NCI-H748 (cell line): Measurements from ENCODE around the gene CLN6.
A peak's percentile ranks its signal among the peaks of the same experiment; 100 is the strongest.
"Not testable (repeated sequence)": the region's sequence is repeated elsewhere in the genome, so short reads cannot be mapped to it uniquely, and the experiment has no call there.

Source experiments
- DNase-seq: peaks from one replicate; lab custom pipeline; 2025; ENCODE audit not compliant: unreplicated experiment; lab: John Stamatoyannopoulos, UW

CLN6 gene

GRCh38 chr15:68256675-68257450 lies 27.3 kb upstream of the CLN6 start:
- peak; percentile 84 for DNase-seq

GRCh38 chr15:68252925-68253534 lies 23.5 kb upstream of the CLN6 start:
- peak; percentile 85 for DNase-seq

- no peak for DNase-seq
These were observed 19.7 kb upstream of the CLN6 start for GRCh38 chr15:68249058-68249713.

- no peak for DNase-seq
These were observed 14.7 kb upstream of the CLN6 start for GRCh38 chr15:68244235-68244634.

- no peak for DNase-seq
These were observed 11.8 kb upstream of the CLN6 start for GRCh38 chr15:68241088-68241935.

GRCh38 chr15:68239025-68239424 lies 9.5 kb upstream of the CLN6 start:
- DNase-seq: no peak

- DNase-seq: no peak
These were observed 5.5 kb upstream of the CLN6 start for GRCh38 chr15:68235022-68235421.

GRCh38 chr15:68234520-68234919 lies 5.0 kb upstream of the CLN6 start:
- DNase-seq: not testable (repeated sequence)

GRCh38 chr15:68234060-68234459 lies 4.5 kb upstream of the CLN6 start:
- no peak for DNase-seq

GRCh38 chr15:68232937-68233336 lies 3.4 kb upstream of the CLN6 start:
- DNase-seq: no peak

- no peak for DNase-seq
These were observed 2.9 kb upstream of the CLN6 start for GRCh38 chr15:68232449-68232848.

- no peak for DNase-seq
These were observed 1.7 kb upstream of the CLN6 start for GRCh38 chr15:68231102-68231818.

GRCh38 chr15:68230157-68231100 lies 901 bp upstream of the CLN6 start:
- no peak for DNase-seq

- DNase-seq: no peak
These were observed 550 bp downstream of the CLN6 start for GRCh38 chr15:68228971-68229385.

- no peak for DNase-seq
These were observed 1.2 kb downstream of the CLN6 start for GRCh38 chr15:68228143-68228970.

- no peak for DNase-seq
These were observed 1.8 kb downstream of the CLN6 start for GRCh38 chr15:68227643-68228142.

- not testable (repeated sequence) for DNase-seq
These were observed 4.1 kb downstream of the CLN6 start for GRCh38 chr15:68225442-68225841.

GRCh38 chr15:68224546-68225250 lies 4.8 kb downstream of the CLN6 start:
- no peak for DNase-seq
